GM18907 (cell line): Measurements from ENCODE around the gene TMEM184C.
A peak's percentile ranks its signal among the peaks of the same experiment; 100 is the strongest.

ENCODE experiments used
- ATAC-seq: cut with Tn5 transposase; IDR thresholded peaks from one replicate; pipeline ENCODE4 v1.9.1; 2021; ENCODE audit warnings: mild to moderate bottlenecking, moderate library complexity; ENCODE audit not compliant: unreplicated experiment

TMEM184C gene

GRCh38 chr4:147648656-147649055, 31.5 kb downstream of the TMEM184C start:
- no peak for ATAC-seq

- ATAC-seq = peak; percentile 55
Measured at GRCh38 chr4:147651563-147651962, 34.4 kb downstream of the TMEM184C start.

- ATAC-seq = no peak
Measured at GRCh38 chr4:147655639-147656038, 38.4 kb downstream of the TMEM184C start.

GRCh38 chr4:147658501-147658900, 41.3 kb downstream of the TMEM184C start:
- ATAC-seq = no peak

GRCh38 chr4:147674073-147674472, 56.9 kb downstream of the TMEM184C start:
- ATAC-seq = no peak

GRCh38 chr4:147674496-147674895, 57.3 kb downstream of the TMEM184C start:
- ATAC-seq = no peak

- no peak for ATAC-seq
Measured at GRCh38 chr4:147678106-147678505, 60.9 kb downstream of the TMEM184C start.

- ATAC-seq = no peak
Measured at GRCh38 chr4:147678796-147679549, 61.8 kb downstream of the TMEM184C start.

- no peak for ATAC-seq
Measured at GRCh38 chr4:147682755-147683154, 65.6 kb downstream of the TMEM184C start.

- ATAC-seq = no peak
Measured at GRCh38 chr4:147683188-147683591, 66.0 kb downstream of the TMEM184C start.

GRCh38 chr4:147683717-147684700, 66.8 kb downstream of the TMEM184C start, which contains the start of gene PRMT9:
Gene PRMT9 (minus strand): TSS chr4:147684163. CDS start chr4:147683987, 176 bp downstream.
- ATAC-seq = peak; percentile 100

GRCh38 chr4:147689067-147689466, 71.9 kb downstream of the TMEM184C start:
- ATAC-seq = no peak

GRCh38 chr4:147691820-147692219, 74.6 kb downstream of the TMEM184C start:
- no peak for ATAC-seq

GRCh38 chr4:147693218-147693617, 76.0 kb downstream of the TMEM184C start:
- no peak for ATAC-seq

- no peak for ATAC-seq
Measured at GRCh38 chr4:147696866-147697265, 79.7 kb downstream of the TMEM184C start.

GRCh38 chr4:147704846-147705245, 87.6 kb downstream of the TMEM184C start:
- ATAC-seq = peak; percentile 57

GRCh38 chr4:147707892-147708672, 90.9 kb downstream of the TMEM184C start:
- peak; percentile 65 for ATAC-seq

- ATAC-seq = no peak
Measured at GRCh38 chr4:147709999-147710398, 92.8 kb downstream of the TMEM184C start.

- ATAC-seq = no peak
Measured at GRCh38 chr4:147714575-147715401, 97.6 kb downstream of the TMEM184C start.

- ATAC-seq = peak; percentile 89
Measured at GRCh38 chr4:147717878-147718277, 100.7 kb downstream of the TMEM184C start.
